Frontal cortex (tissue), 4 donors: ENCODE data around the gene LIN28A. TPM values are rescaled to one million over a fixed set of nuclear protein-coding genes. Genes with fewer than 3 reads are reported as not detected.

Experiments used
- DNase-seq, 2 donors: peaks; one replicate each; pipeline ENCODE4 v3.0.0; 2012; ENCODE audit warnings: low spot score in 2 of 2
- FAIRE-seq: peaks from 2 replicates; lab custom pipeline; 2012; peaks lifted over from hg19 to GRCh38; lab: Jason Lieb, UNC
- total RNA-seq: library from RNA; depleted of rRNA; stranded (reverse); fragments of >200 nt; gene quantifications from one replicate; pipeline ENCODE4 v1.2.3, GENCODE V29; 2014
- donor health status: control.
- donor health status: control.
- donor health status: control.

Gene LIN28A
- total RNA-seq, 1 donor from 2014 or later: not detected

DNA sequence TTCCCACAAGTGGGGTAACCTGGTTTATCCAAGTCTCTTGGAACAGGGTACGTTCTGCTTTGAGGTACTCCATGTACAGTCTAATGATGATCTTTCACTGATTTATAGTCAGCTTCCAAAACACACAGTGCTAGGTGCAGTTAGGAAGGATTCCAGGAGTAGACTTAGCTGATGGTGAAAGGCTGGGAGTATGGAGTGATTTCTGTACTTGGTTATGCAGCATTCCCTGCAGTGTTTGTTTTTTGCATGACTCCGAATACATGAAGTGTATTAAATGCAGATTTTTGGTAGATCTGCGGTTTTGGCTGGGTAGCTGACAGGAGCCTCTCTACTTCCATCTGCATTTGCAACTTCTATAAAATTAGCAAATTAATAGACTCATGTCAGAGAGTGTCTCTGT lies 65.4 kb downstream of the LIN28A start:
- FAIRE-seq (no peak), DNase-seq (no peak)

DNA sequence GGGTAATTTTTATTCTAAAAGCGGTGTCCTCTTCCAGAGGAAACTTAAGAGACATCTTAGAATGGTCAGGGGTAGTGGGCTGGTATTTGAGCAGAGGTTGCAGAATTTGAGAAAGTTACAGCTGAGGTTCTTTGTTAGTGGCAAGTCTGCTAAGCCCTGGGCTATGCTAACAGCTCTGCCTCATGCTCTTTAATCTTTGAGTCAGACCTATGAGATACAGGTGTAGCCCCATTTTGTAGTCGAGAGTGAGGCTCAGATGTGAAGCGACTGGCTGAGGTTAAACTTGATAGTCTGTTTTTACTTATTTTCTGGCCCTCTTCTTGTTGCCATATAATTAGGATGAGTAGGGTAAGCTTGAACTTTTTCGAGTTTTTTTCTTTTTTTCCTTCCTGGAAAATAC lies 66.3 kb downstream of the LIN28A start:
- DNase-seq (no peak), FAIRE-seq (no peak)

DNA sequence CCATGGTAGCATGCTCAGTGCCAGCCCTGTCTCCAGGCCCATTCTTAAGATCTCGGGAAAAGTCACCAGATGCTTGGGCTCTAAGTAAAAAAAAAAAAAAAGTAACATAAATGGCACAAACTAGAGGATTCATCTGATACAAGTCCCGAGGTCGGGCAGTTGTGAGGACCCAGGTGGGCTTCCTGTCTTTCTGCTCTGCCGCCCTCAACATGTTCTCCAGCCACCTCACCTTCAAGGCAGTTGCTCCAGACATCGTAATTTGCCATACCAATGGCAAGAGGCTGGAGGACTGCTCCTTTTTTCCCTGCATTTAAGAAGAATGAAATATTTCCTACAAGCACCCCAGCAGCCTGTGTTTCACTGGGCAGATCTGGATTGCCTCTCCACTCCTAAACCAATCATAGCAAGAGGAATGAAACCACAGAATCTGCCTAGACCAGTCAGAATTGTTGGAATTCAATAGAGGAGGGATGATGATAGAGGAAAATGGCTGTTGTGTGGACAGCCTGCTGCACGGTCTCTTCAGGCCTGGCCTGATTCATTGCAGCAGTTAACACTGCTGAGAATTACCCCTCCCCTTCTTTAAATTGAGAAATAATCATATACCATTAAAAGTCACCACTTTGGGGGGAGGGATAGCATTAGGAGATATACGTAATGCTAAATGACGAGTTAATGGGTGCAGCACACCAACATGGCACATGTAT lies 67.0 kb downstream of the LIN28A start:
- FAIRE-seq (no peak), DNase-seq (no peak)

DNA sequence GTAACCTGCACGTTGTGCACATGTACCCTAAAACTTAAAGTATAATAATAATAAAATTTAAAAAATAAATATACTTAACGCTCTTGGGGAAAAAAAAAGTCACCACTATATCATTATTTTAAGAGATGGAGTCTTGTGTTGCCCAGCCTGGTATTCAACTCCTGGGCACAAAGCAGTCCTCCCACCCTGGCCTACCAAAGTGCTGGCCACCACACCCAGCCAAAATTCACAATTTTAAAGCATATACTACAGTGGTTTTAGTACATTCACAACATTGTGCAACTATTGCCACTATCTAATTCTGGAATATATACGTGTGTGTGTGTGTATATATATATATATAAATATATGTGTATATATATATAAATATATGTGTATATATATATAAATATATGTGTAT lies 67.5 kb downstream of the LIN28A start:
- peak; percentile 31 for FAIRE-seq

DNA sequence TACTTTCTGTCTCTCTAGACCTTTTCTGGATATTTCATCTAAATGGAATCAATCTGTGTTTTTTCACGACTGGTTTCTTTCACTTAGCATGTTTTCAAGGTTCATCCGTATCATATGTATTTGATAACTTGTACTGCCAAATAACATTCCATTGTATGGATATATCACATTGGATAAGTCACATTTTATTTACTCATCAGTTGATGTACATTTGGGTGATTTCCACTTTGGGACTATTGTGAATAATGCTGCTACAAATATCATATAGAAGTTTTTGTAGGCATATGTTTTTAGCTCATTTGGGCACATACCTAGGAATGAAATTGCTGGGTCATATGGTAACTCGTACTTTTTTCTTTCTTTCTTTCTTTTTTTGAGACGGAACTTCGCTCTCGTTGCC lies 68.4 kb downstream of the LIN28A start:
- no peak for DNase-seq
- FAIRE-seq: no peak

More for the DNA sequence above, 67.5 kb downstream of the LIN28A start:
- DNase-seq: no peak

Other genes with a start within 250 kb of the LIN28A start
- gene C1orf232, start 241.9 kb upstream of the LIN28A start, total RNA-seq: not detected
- 11.0 TPM for gene ZNF593, start 240.9 kb upstream of the LIN28A start, total RNA-seq
- not detected for gene ZNF593OS, start 239.0 kb upstream of the LIN28A start, total RNA-seq
- 3.3 TPM for gene CNKSR1, start 233.3 kb upstream of the LIN28A start, total RNA-seq
- gene CATSPER4, start 220.2 kb upstream of the LIN28A start, total RNA-seq: not detected
- gene CEP85, start 176.6 kb upstream of the LIN28A start, total RNA-seq: 12.2 TPM
- gene SH3BGRL3, start 130.7 kb upstream of the LIN28A start, total RNA-seq: 11.8 TPM
- gene UBXN11, start 104.2 kb upstream of the LIN28A start, total RNA-seq: 4.1 TPM
- gene CD52, start 92.9 kb upstream of the LIN28A start, total RNA-seq: not detected
- gene CRYBG2, start 56.7 kb upstream of the LIN28A start, total RNA-seq: 0.41 TPM
- gene ZNF683, start 38.1 kb upstream of the LIN28A start, total RNA-seq: not detected
- 22.0 TPM for gene DHDDS, start 21.5 kb downstream of the LIN28A start, total RNA-seq
- 240 TPM for gene HMGN2, start 61.6 kb downstream of the LIN28A start, total RNA-seq
- 3.3 TPM for gene RPS6KA1, start 118.9 kb downstream of the LIN28A start, total RNA-seq